HCT116 (cell line): Measurements from ENCODE around the gene CEP41. TPM values are rescaled to one million over a fixed set of nuclear protein-coding genes. Genes with fewer than 3 reads are reported as not detected.

Experiments
- ATAC-seq: fragments of 200-7000 bp; cut with Tn5 transposase; 2 replicates; pipeline ENCODE4 v1.9.1; 2020; ENCODE audit warnings: mild to moderate bottlenecking, moderate library complexity
- BruUV-seq: library from RNA; stranded (reverse); fragments of 400-500 nt; replicated peaks from 2 replicates; lab custom pipeline; 2021; lab: Mats Ljungman, UMichigan
- CTCF ChIA-PET: fragments of 300-600 bp; sonication (Branson Sonifier 250); formaldehyde crosslinking; loops from one replicate; lab custom pipeline; 2021; ENCODE audit warnings: antibody characterized with exemption; lab: Charles Lee
- POLR2A ChIA-PET: fragments of 300-600, 350-600 bp; sonication (Branson Sonifier 250); formaldehyde crosslinking; loops from one replicate; lab custom pipeline; 2021; ENCODE audit warnings: antibody characterized with exemption; lab: Charles Lee
- RAD21 ChIA-PET, 2 experiments: fragments of 300-600 bp; sonication (Branson Sonifier 250); formaldehyde crosslinking; loops; one replicate each; lab custom pipeline; 2023; ENCODE audit warnings: low total read pairs in 2 of 2; ENCODE audit not compliant: uncharacterized antibody in 2 of 2, unreplicated experiment in 2 of 2, low non-redundant PET in 1 of 2; lab: Charles Lee
- DNase-seq: peaks from one replicate; pipeline ENCODE4 v3.0.0-alpha.2; 2010; ENCODE audit warnings: low read depth, low spot score
- H2AFZ ChIP-seq: fragments of 200-600 bp; shearing (Covaris generic), sonication (generic); 2 replicates; pipeline ENCODE4 v1.6.1; 2017; ENCODE audit warnings: low read depth, mixed run types, mixed read lengths, antibody characterized with exemption, low read length; ENCODE audit not compliant: poor library complexity, severe bottlenecking
- H3K27ac ChIP-seq: 2 replicates; pipeline ENCODE4 v1.5.1; 2012; ENCODE audit warnings: low read depth, low read length
- H3K27me3 ChIP-seq: fragments of 200-600 bp; sonication (generic); 2 replicates; pipeline ENCODE4 v1.6.1; 2016; ENCODE audit warnings: mixed run types, low read length, mixed read lengths; ENCODE audit not compliant: insufficient read depth
- H3K36me3 ChIP-seq, 2 experiments: fragments of 200-500 bp in 1 of 2; fragments of 200-600 bp in 1 of 2; sonication (Bioruptor generic) in 1 of 2; sonication (generic) in 1 of 2; 2 replicates each; pipeline versions ENCODE4 v1.5.1 to v1.6.1; 2014 to 2016; ENCODE audit warnings: low read length in 2 of 2, inconsistent platforms in 1 of 2, mixed read lengths in 1 of 2, mixed run types in 1 of 2; ENCODE audit not compliant: insufficient read depth in 2 of 2, control insufficient read depth in 1 of 2
- H3K4me1 ChIP-seq, 2 experiments: fragments of 200-600 bp in 1 of 2; sonication (generic) in 1 of 2; 2 replicates each; pipeline versions ENCODE4 v1.5.1 to v1.6.1; 2012 to 2017; ENCODE audit warnings: low read length in 2 of 2, inconsistent platforms in 1 of 2, mild to moderate bottlenecking in 1 of 2, mixed read lengths in 1 of 2, mixed run types in 1 of 2, moderate library complexity in 1 of 2; ENCODE audit not compliant: insufficient read depth in 2 of 2, control insufficient read depth in 1 of 2
- H3K4me2 ChIP-seq: fragments of 200-600 bp; sonication (generic); 2 replicates; pipeline ENCODE4 v1.6.1; 2017; ENCODE audit warnings: mixed run types, low read length, mixed read lengths
- H3K4me3 ChIP-seq, 2 experiments: fragments of 200-600 bp in 1 of 2; sonication (generic) in 1 of 2; replicated peaks in 1 of 2; 2 replicates each; pipeline ENCODE4 v1.5.1; 2011 to 2016; ENCODE audit warnings: low read length in 2 of 2, control low read depth in 1 of 2, low read depth in 1 of 2, mild to moderate bottlenecking in 1 of 2, mixed read lengths in 1 of 2, mixed run types in 1 of 2
- H3K79me2 ChIP-seq: fragments of 200-600 bp; sonication (generic); 2 replicates; pipeline ENCODE4 v1.6.1; 2017; ENCODE audit warnings: mild to moderate bottlenecking, mixed run types, low read length, moderate library complexity, mixed read lengths; ENCODE audit not compliant: insufficient read depth
- H3K9ac ChIP-seq: fragments of 200-600 bp; sonication (generic); 2 replicates; pipeline ENCODE4 v1.6.1; 2016; ENCODE audit warnings: low read length, mixed read lengths
- H3K9me2 ChIP-seq: fragments of 200-600 bp; sonication (generic), shearing (Covaris generic); 2 replicates; pipeline ENCODE4 v1.6.1; 2017; ENCODE audit warnings: mixed run types, mild to moderate bottlenecking, moderate library complexity; ENCODE audit not compliant: insufficient read depth
- H3K9me3 ChIP-seq, 2 experiments: fragments of 200-500 bp in 1 of 2; fragments of 200-600 bp in 1 of 2; sonication (Bioruptor generic) in 1 of 2; sonication (generic) in 1 of 2; 2 replicates each; pipeline ENCODE4 v1.6.1; 2014 to 2017; ENCODE audit warnings: low read length in 2 of 2, mixed read lengths in 2 of 2, inconsistent platforms in 1 of 2, low read depth in 1 of 2, mild to moderate bottlenecking in 1 of 2, mixed run types in 1 of 2, moderate library complexity in 1 of 2; ENCODE audit not compliant: control insufficient read depth in 1 of 2, insufficient read depth in 1 of 2
- H4K20me1 ChIP-seq: fragments of 200-600 bp; sonication (generic), shearing (Covaris generic); 2 replicates; pipeline ENCODE4 v1.6.1; 2017; ENCODE audit warnings: mixed run types, mild to moderate bottlenecking, moderate library complexity; ENCODE audit not compliant: insufficient read depth
- CEBPB ChIP-seq: IDR thresholded peaks from 2 replicates; pipeline ENCODE4 v1.6.1; 2012; ENCODE audit warnings: low read depth
- ELF1 ChIP-seq: IDR thresholded peaks from 2 replicates; pipeline ENCODE4 v1.6.1; 2012; ENCODE audit warnings: low read depth, borderline replicate concordance
- POLR2A ChIP-seq: IDR thresholded peaks from 2 replicates; pipeline ENCODE4 v1.7.0; 2011; ENCODE audit warnings: borderline replicate concordance; ENCODE audit not compliant: insufficient read depth, insufficient read length; ENCODE audit errors: extremely low read depth
- SP1 ChIP-seq: IDR thresholded peaks from 2 replicates; pipeline ENCODE4 v1.6.1; 2012; ENCODE audit warnings: low read depth
- TCF7L2 ChIP-seq: IDR thresholded peaks from 2 replicates; pipeline ENCODE4 v1.7.0; 2011; ENCODE audit warnings: borderline replicate concordance, inconsistent platforms; ENCODE audit not compliant: insufficient read depth, insufficient read length; ENCODE audit errors: extremely low read depth
- YY1 ChIP-seq: IDR thresholded peaks from 2 replicates; pipeline ENCODE4 v1.6.1; 2011; ENCODE audit warnings: low read length, low read depth, moderate library complexity, mild to moderate bottlenecking; ENCODE audit not compliant: insufficient replicate concordance; ENCODE audit errors: extremely low read depth
- ZFX ChIP-seq: fragments of 450-650 bp; IDR thresholded peaks from 2 replicates; pipeline ENCODE4 v1.6.1; 2017
- intact Hi-C: fragments of 100-400 bp; cut with micrococcal nuclease; formaldehyde crosslinking; loops from 2 replicates; pipeline ENCODE4 v1.10.0; 2022
- total RNA-seq: library from RNA; stranded (reverse); gene quantifications from one replicate; pipeline ENCODE4 v1.2.1, GENCODE V29; 2021; ENCODE audit not compliant: unreplicated experiment
- TF ChIP-seq, protein P1 (sequence below): IDR thresholded peaks from 2 replicates; pipeline ENCODE4 v1.6.1; 2012
- TF ChIP-seq, protein P2 (sequence below): IDR thresholded peaks from 2 replicates; pipeline ENCODE4 v1.6.1; 2011; ENCODE audit warnings: mild to moderate bottlenecking, low read length, moderate library complexity; ENCODE audit not compliant: insufficient replicate concordance; ENCODE audit errors: extremely low read depth

Gene CEP41
- total RNA-seq, 1 experiment from 2014 or later, result 13.6 TPM

DNA sequence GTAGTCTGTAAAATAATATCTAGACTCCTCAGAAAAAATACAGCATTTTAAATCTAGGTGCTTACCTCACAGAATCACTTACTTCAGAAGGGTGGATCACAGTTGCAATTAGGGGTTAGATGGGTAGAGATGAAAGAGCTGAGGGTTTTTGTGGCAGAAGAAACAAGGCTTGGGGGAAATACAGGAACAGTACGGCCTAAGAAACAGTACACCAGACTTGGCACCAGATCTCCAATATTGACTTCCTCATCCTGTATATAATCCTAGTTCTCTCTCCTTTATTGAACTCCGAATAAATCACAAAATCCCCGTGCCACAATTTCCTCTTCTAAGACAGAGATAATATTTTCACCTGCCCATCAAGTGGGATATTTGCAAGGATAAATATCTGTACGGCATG, 14.3 kb downstream of the CEP41 start:
- no peak for TF ChIP-seq ELF1
- no peaks in the 10 kb centered on the region for H3K36me3 ChIP-seq
- H3K27me3 ChIP-seq, result no peaks in the 10 kb centered on the region
- no peak overlapping the region for H3K4me2 ChIP-seq
- no peak overlapping the region for H2AFZ ChIP-seq
- no peak overlapping the region for H3K4me3 ChIP-seq
- H3K9ac ChIP-seq, result no peak overlapping the region
- DNase-seq (no peak), ATAC-seq (no peak)
- ChIA-PET POLR2A (no interaction called here), CTCF (no interaction called here), RAD21 (no interaction called here)
- H3K27ac ChIP-seq, result no peak overlapping the region
- H3K9me3 ChIP-seq, result no peaks in the 10 kb centered on the region
- BruUV-seq, result no TSS peak
- H4K20me1 ChIP-seq, result no peaks in the 10 kb centered on the region
- H3K79me2 ChIP-seq, result no peaks in the 10 kb centered on the region
- no peaks in the 10 kb centered on the region for H3K9me2 ChIP-seq
- intact Hi-C loops, result no loop called here
- H3K4me1 ChIP-seq, result no peaks in the 10 kb centered on the region

DNA sequence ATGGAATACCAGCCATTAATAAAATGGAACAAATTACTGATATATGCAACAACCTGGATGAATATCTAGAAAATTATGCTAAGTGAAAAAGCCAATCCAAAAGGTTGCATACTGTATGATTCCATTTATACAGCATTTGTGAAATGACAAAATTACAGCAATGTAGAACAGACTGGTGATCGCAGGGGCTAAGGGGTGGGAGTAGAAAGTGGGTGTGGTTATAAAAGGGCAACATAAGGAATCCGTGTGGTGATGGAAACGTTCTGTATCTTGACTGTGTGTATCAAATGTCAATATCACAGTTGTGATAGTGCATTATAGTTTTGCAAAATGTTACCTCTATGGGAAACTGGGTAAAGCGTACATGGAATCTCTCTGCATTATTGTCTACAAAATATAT, 15.0 kb downstream of the CEP41 start:
- ChIA-PET POLR2A (no interaction called here), CTCF (no interaction called here), RAD21 (no interaction called here)
- Histone ChIP-seq H3K9me3 (no peaks in the 10 kb centered on the region), H3K4me2 (no peak overlapping the region), H3K27me3 (no peaks in the 10 kb centered on the region), H3K9me2 (no peaks in the 10 kb centered on the region), H3K4me1 (no peaks in the 10 kb centered on the region), H3K27ac (no peak overlapping the region), H2AFZ (no peak overlapping the region), H3K4me3 (no peak overlapping the region), H3K36me3 (no peaks in the 10 kb centered on the region), H4K20me1 (no peaks in the 10 kb centered on the region), H3K79me2 (no peaks in the 10 kb centered on the region), H3K9ac (no peak overlapping the region)
- no TSS peak for BruUV-seq
- ATAC-seq (no peak), DNase-seq (no peak)
- TF ChIP-seq ELF1 (no peak), YY1 (no peak), SP1 (no peak), POLR2A (no peak), ZFX (no peak), TCF7L2 (no peak), CEBPB (no peak)
- TF ChIP-seq, protein P1, sequence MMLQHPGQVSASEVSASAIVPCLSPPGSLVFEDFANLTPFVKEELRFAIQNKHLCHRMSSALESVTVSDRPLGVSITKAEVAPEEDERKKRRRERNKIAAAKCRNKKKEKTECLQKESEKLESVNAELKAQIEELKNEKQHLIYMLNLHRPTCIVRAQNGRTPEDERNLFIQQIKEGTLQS, result no peak
- TF ChIP-seq, protein P2, sequence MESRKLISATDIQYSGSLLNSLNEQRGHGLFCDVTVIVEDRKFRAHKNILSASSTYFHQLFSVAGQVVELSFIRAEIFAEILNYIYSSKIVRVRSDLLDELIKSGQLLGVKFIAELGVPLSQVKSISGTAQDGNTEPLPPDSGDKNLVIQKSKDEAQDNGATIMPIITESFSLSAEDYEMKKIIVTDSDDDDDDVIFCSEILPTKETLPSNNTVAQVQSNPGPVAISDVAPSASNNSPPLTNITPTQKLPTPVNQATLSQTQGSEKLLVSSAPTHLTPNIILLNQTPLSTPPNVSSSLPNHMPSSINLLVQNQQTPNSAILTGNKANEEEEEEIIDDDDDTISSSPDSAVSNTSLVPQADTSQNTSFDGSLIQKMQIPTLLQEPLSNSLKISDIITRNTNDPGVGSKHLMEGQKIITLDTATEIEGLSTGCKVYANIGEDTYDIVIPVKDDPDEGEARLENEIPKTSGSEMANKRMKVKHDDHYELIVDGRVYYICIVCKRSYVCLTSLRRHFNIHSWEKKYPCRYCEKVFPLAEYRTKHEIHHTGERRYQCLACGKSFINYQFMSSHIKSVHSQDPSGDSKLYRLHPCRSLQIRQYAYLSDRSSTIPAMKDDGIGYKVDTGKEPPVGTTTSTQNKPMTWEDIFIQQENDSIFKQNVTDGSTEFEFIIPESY, result no peak
- intact Hi-C loops, result no loop called here
